Heart right ventricle (tissue), 16 donors: ENCODE data around the gene SH3BP4. TPM values are rescaled to one million over a fixed set of nuclear protein-coding genes. Genes with fewer than 3 reads are reported as not detected.

Experiments
- ATAC-seq, 8 donors: fragments of 200-7000 bp; cut with Tn5 transposase; one replicate each; pipeline ENCODE4 v1.9.1; 2020; ENCODE audit warnings: mild to moderate bottlenecking in 8 of 8, moderate library complexity in 8 of 8, moderate number of reproducible peaks in 1 of 8
- DNase-seq, 2 donors: peaks; one replicate each; pipeline ENCODE4 v3.0.0-alpha.2; 2020
- H3K27ac ChIP-seq, 10 donors: fragments of 200-600 bp; sonication (generic) in 2 of 10; one replicate each; pipeline versions ENCODE4 v1.5.0 to v1.8.0; 2020 to 2022; ENCODE audit warnings: mild to moderate bottlenecking in 3 of 10
- H3K27me3 ChIP-seq, 7 donors: fragments of 200-600 bp; one replicate each; pipeline ENCODE4 v1.8.0; 2021 to 2022; ENCODE audit warnings: mild to moderate bottlenecking in 2 of 7
- H3K36me3 ChIP-seq, 9 donors: fragments of 200-600 bp; sonication (generic) in 1 of 9; one replicate each; pipeline versions ENCODE4 v1.5.0 to v1.8.0; 2020 to 2022; ENCODE audit warnings: mild to moderate bottlenecking in 2 of 9
- H3K4me1 ChIP-seq, 9 donors: fragments of 200-600 bp; sonication (generic) in 1 of 9; one replicate each; pipeline versions ENCODE4 v1.5.0 to v1.8.0; 2020 to 2022; ENCODE audit warnings: mild to moderate bottlenecking in 4 of 9
- H3K4me3 ChIP-seq, 10 donors: fragments of 200-600 bp; sonication (generic) in 2 of 10; one replicate each; pipeline versions ENCODE4 v1.5.0 to v1.8.0; 2020 to 2022; ENCODE audit warnings: mild to moderate bottlenecking in 7 of 10, moderate library complexity in 2 of 10
- H3K9me3 ChIP-seq, 11 donors: fragments of 200-600 bp in 10 of 11; sonication (generic) in 2 of 11; one replicate each; pipeline versions ENCODE4 v1.5.0 to v1.8.0; 2013 to 2022; ENCODE audit warnings: mild to moderate bottlenecking in 2 of 11, control low read depth in 1 of 11, moderate library complexity in 1 of 11
- CTCF ChIP-seq, 9 donors: fragments of 200-600 bp; sonication (generic) in 2 of 9; IDR thresholded peaks; one replicate each; pipeline versions ENCODE4 v1.5.0 to v1.8.0; 2021 to 2022; ENCODE audit warnings: antibody characterized with exemption in 9 of 9, mild to moderate bottlenecking in 5 of 9, moderate library complexity in 1 of 9
- WGBS, 2 donors: extraction: QIAGEN DNeasy Blood & Tissue Kit; methylation state at CpG; one replicate each; pipeline ENCODE4 v1.1.7; 2013; ENCODE audit warnings: inconsistent platforms in 1 of 2; 5-methylcytosine and 5-hydroxymethylcytosine counted together
- intact Hi-C, 10 donors: fragments of 100-400 bp; cut with DNase I; formaldehyde crosslinking; loops; one replicate each; pipeline versions ENCODE4 v1.11.1 to v1.14.2; 2022
- polyA plus RNA-seq, 2 donors: library from polyadenylated mRNA; stranded (reverse); fragments of 200-250 nt; gene quantifications; one replicate each; pipeline ENCODE4 v1.2.3, GENCODE V29; 2013
- total RNA-seq, 10 donors: library from RNA; stranded (reverse); fragmentation: NEBNext Ultra II Directional in 3 of 10; extraction: Animal tissue kit (Norgen Biotek cat#: 25700) in 3 of 10; gene quantifications; one replicate each; pipeline versions ENCODE4 v1.2.1 to v1.2.4, GENCODE V29; 2021 to 2023
- donor health status: Arrhythmogenic right ventricular cardiomyopathy.
- donor health status: ischemic (EF 13 %, LVEDD 7.1; RV severe dilation, severe dysfunction).
- donor health status: healthy with polysubstance abuse.
- donor health status: DM: no; HTN: yes; CAD: no.
- donor health status: DM: no; HTN: no; CAD: no.
- donor health status: ischemic (EF 25% LVEDD 6.9; RV normal size, moderate dysfunction).
- donor health status: ischemic (EF 25% LVEDD 5.7; RV mildly dilated, moderate dysfunction).
- donor health status: healthy.
- donor health status: DM: yes; HTN: yes; CAD: no.
- donor health status: Ischemic cardiomyopathy.
- donor health status: ischemic (EF 35%, LVEDD 5.7; RV mildly dilated, moderate dysfunction).
- donor health status: nonischemic (EF 11% LVEDD 7.7; RV severe dilation, severe dysfunction).
- donor health status: DM: yes; HTN: yes; CAD: no.
- donor health status: PGD.
- donor health status: ischemic (EF 29% LVEDD 5.4; RV normal size, mild dysfunction).
- donor health status: nonischemic (EF 23%, LVEDD 6.1; RV moderate dilation, normal function).

SH3BP4 gene
- total and polyA plus RNA-seq, 12 donors, result 6.3 to 15.3 (median 10.8) TPM

GRCh38 chr2:234950435-234950729, 1.4 kb upstream of the SH3BP4 start:
- no peak for ATAC-seq
- H3K27ac ChIP-seq, result no peak overlapping the region
- no peak for DNase-seq
- H3K27me3 ChIP-seq, result peaks cover 0 to 42% (median 0%) of the 10 kb centered on the region in 7 donors
- peaks cover 3 to 31% (median 25%) of the 10 kb centered on the region in 9 donors for H3K4me1 ChIP-seq
- no peaks in the 10 kb centered on the region for H3K36me3 ChIP-seq
- H3K9me3 ChIP-seq, result no peaks in the 10 kb centered on the region
- 86 to 91% methylated on average over 7 of the region's 7 CpGs for WGBS, 2 donors
- TF ChIP-seq CTCF (IDR thresholded peaks at IDR 0.05), result no peak
- H3K4me3 ChIP-seq, result no peak overlapping the region
- intact Hi-C loops, result loop anchor here in 6 of 10 donors (5.0 to 10.0 kb wide), 6 partner anchors 68 to 104 kb away; no protein-coding TSS in a partner anchor

- peaks cover 0 to 42% (median 0%) of the 10 kb centered on the region in 7 donors for H3K27me3 ChIP-seq
- peak; percentile 14 to 63 (median 29) for ATAC-seq
These were observed 820 bp upstream of the SH3BP4 start for GRCh38 chr2:234950730-234951663.

DNA sequence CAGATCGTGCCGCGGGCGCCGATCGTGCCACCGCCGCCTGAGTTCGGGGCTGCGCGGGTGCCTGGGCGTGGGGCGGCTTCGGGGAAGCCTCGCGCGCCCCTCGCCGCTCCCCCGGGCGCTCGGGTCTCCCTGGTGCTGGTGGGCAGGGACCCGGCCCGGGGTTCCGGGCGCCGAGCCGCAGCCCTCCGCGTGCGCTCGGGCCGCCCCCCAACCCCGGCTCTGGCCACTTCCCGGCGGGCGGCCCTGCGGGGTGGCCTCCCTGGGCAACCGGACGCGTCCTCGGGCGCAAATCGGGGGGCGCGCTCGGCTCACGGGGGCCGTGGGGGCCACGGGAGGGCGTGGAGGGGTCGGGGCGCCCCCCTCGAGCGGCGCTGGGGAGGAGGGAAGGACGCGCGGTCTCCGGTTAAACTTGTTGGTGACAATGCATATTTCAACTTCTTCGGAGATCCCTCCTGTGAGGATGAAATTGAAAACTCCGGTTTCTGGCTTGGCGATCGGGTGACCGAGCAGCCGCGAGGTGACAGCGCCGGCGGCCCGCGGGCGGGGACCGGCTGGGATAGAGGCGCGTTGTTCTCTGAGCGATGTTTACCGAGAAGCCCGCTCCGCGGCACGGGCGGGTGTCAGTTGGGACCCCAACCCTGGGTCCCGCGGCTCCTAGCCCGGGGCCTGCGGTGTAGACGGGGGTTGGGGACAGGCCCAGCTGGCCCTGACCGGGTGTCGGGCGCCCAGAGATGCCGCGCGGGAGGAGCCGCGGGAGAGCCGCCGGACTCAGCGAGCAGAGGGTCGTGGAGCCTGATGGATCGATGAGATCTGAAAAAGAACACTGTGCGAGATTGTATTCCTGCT, 676 bp downstream of the SH3BP4 start:
- peak; percentile 25 to 33 for DNase-seq
- H3K4me1 ChIP-seq, result peaks cover 3 to 52% (median 44%) of the 10 kb centered on the region in 9 donors

More at GRCh38 chr2:234950730-234951663, 820 bp upstream of the SH3BP4 start:
- intact Hi-C loops, result loop anchor here in 6 of 10 donors (1.0 to 10.0 kb wide), 7 partner anchors 69 to 104 kb away; no protein-coding TSS in a partner anchor
- Histone ChIP-seq H3K36me3 (no peaks in the 10 kb centered on the region), H3K27ac (peak overlapping the region in 9 of 10 donors; percentile 52 to 89 (median 73)), H3K4me3 (peak overlapping the region; percentile 64 to 95 (median 82)), H3K9me3 (no peaks in the 10 kb centered on the region), H3K4me1 (peaks cover 3 to 37% (median 31%) of the 10 kb centered on the region in 9 donors)
- TF ChIP-seq CTCF (IDR thresholded peaks at IDR 0.05), result no peak
- WGBS, 2 donors, result 24 to 25% methylated on average over 59 of the region's 59 CpGs
- peak in 1 of 2 donors; percentile 29 for DNase-seq

More for the DNA sequence above, 676 bp downstream of the SH3BP4 start:
- intact Hi-C loops, result loop anchor here in 6 of 10 donors (5.0 to 10.0 kb wide), 6 partner anchors 70 to 102 kb away; no protein-coding TSS in a partner anchor
- ATAC-seq, result peak in 7 of 8 donors; percentile 2 to 25 (median 21)
- H3K27ac ChIP-seq, result peak overlapping the region; percentile 69 to 92 (median 83)
- 1% methylated on average over 69 to 102 of the region's 102 CpGs for WGBS, 2 donors
- no peaks in the 10 kb centered on the region for H3K9me3 ChIP-seq
- no peaks in the 10 kb centered on the region for H3K36me3 ChIP-seq
- no peak for TF ChIP-seq CTCF (IDR thresholded peaks at IDR 0.05)
- H3K27me3 ChIP-seq, result peaks cover 0 to 42% (median 0%) of the 10 kb centered on the region in 7 donors
- H3K4me3 ChIP-seq, result peak overlapping the region; percentile 56 to 95 (median 77)
